ENCODE results near the gene PTPN18.

GRCh38 chr2:130374587-130375290 lies 18.9 kb downstream of the PTPN18 start:
- TF ChIP-seq CTCF (IDR thresholded peaks at IDR 0.05), result no peak
- TF ChIP-seq EZH2 (IDR thresholded peaks at IDR 0.05; ENCODE audit: borderline replicate concordance, insufficient read depth, low read depth, low read length, poor library complexity, severe bottlenecking), result no peak
